Mesenchymal stem cell (in vitro differentiated cells and primary cell): ENCODE results near the gene ZNF718.
"Not testable (repeated sequence)": the region's sequence is repeated elsewhere in the genome, so short reads cannot be mapped to it uniquely, and the experiment has no call there.

Source experiments
- DNase-seq: peaks from one replicate; pipeline ENCODE4 v3.0.0-alpha.2; 2013
- H2AFZ ChIP-seq: one replicate; pipeline ENCODE4 v1.6.1; 2013; ENCODE audit warnings: low read depth, mild to moderate bottlenecking, control low read depth, inconsistent platforms, low read length, moderate library complexity
- H2AK5ac ChIP-seq: 2 replicates; pipeline ENCODE4 v1.6.1; 2013; ENCODE audit warnings: low read length, moderate library complexity, mild to moderate bottlenecking, inconsistent platforms; ENCODE audit not compliant: severe bottlenecking
- H2BK120ac ChIP-seq: one replicate; pipeline ENCODE4 v1.6.1; 2013; ENCODE audit warnings: low read depth, mild to moderate bottlenecking, inconsistent platforms, low read length, moderate library complexity
- H2BK12ac ChIP-seq, 2 experiments: one replicate each; pipeline ENCODE4 v1.6.1; 2013; ENCODE audit warnings: inconsistent platforms in 2 of 2, low read length in 2 of 2, mild to moderate bottlenecking in 2 of 2, moderate library complexity in 2 of 2, control low read depth in 1 of 2
- H2BK15ac ChIP-seq: one replicate; pipeline ENCODE4 v1.6.1; 2013; ENCODE audit warnings: mild to moderate bottlenecking, low read depth, inconsistent platforms; ENCODE audit not compliant: poor library complexity, severe bottlenecking
- H2BK5ac ChIP-seq: 2 replicates; pipeline ENCODE4 v1.6.1; 2013; ENCODE audit warnings: low read depth, mild to moderate bottlenecking, low read length, control low read depth, inconsistent platforms; ENCODE audit not compliant: poor library complexity, severe bottlenecking
- H3K14ac ChIP-seq, 2 experiments: one replicate each; pipeline ENCODE4 v1.6.1; 2013; ENCODE audit warnings: inconsistent platforms in 2 of 2, low read length in 2 of 2, control low read depth in 1 of 2, mild to moderate bottlenecking in 1 of 2, moderate library complexity in 1 of 2
- H3K18ac ChIP-seq, 2 experiments: one replicate each; pipeline ENCODE4 v1.6.1; 2013; ENCODE audit warnings: inconsistent platforms in 2 of 2, low read length in 2 of 2, control low read depth in 1 of 2, low read depth in 1 of 2, mild to moderate bottlenecking in 1 of 2
- H3K23ac ChIP-seq, 2 experiments: one replicate each; pipeline ENCODE4 v1.6.1; 2013; ENCODE audit warnings: inconsistent platforms in 2 of 2, low read length in 2 of 2, mild to moderate bottlenecking in 2 of 2, moderate library complexity in 2 of 2, control low read depth in 1 of 2
- H3K27ac ChIP-seq: 2 replicates; pipeline ENCODE4 v1.5.1; 2013; ENCODE audit warnings: mild to moderate bottlenecking, moderate library complexity, low read length, control low read depth, inconsistent platforms; ENCODE audit not compliant: poor library complexity, severe bottlenecking
- H3K27me3 ChIP-seq, 2 experiments: 2 replicates each; pipeline versions ENCODE4 v1.6.1 to v1.7.0; 2013; ENCODE audit warnings: low read length in 2 of 2, mild to moderate bottlenecking in 2 of 2, moderate library complexity in 2 of 2, control low read depth in 1 of 2, inconsistent platforms in 1 of 2; ENCODE audit not compliant: control insufficient read depth in 1 of 2, insufficient read depth in 1 of 2
- H3K36me3 ChIP-seq, 2 experiments: 2 replicates each; pipeline versions ENCODE4 v1.6.1 to v1.7.0; 2013; ENCODE audit warnings: low read length in 2 of 2, control low read depth in 1 of 2, inconsistent platforms in 1 of 2, low read depth in 1 of 2, mild to moderate bottlenecking in 1 of 2; ENCODE audit not compliant: insufficient read depth in 2 of 2, control insufficient read depth in 1 of 2
- H3K4ac ChIP-seq, 2 experiments: one replicate each; pipeline ENCODE4 v1.6.1; 2013; ENCODE audit warnings: inconsistent platforms in 2 of 2, low read length in 2 of 2, mild to moderate bottlenecking in 2 of 2, moderate library complexity in 2 of 2, control low read depth in 1 of 2, low read depth in 1 of 2
- H3K4me1 ChIP-seq: 2 replicates; pipeline ENCODE4 v1.6.1; 2013; ENCODE audit warnings: low read depth, low read length, control low read depth; ENCODE audit not compliant: control insufficient read depth, insufficient read depth
- H3K4me2 ChIP-seq: 2 replicates; pipeline ENCODE4 v1.6.1; 2013; ENCODE audit warnings: low read length, mild to moderate bottlenecking, inconsistent platforms; ENCODE audit not compliant: poor library complexity, severe bottlenecking
- H3K4me3 ChIP-seq, 2 experiments: 2 replicates each; pipeline versions ENCODE4 v1.5.1 to v1.7.0; 2013; ENCODE audit warnings: low read length in 2 of 2, mild to moderate bottlenecking in 2 of 2, control low read depth in 1 of 2, low read depth in 1 of 2; ENCODE audit not compliant: insufficient read depth in 1 of 2
- H3K79me1 ChIP-seq: replicated peaks from 2 replicates; pipeline ENCODE4 v1.6.1; 2013; ENCODE audit warnings: mild to moderate bottlenecking, control low read depth, low read length, inconsistent platforms; ENCODE audit not compliant: poor library complexity, severe bottlenecking
- H3K9ac ChIP-seq: 2 replicates; pipeline ENCODE4 v1.7.0; 2013; ENCODE audit warnings: mild to moderate bottlenecking, low read length, moderate library complexity
- H3K9me3 ChIP-seq: 2 replicates; pipeline ENCODE4 v1.7.0; 2013; ENCODE audit warnings: mild to moderate bottlenecking, low read length; ENCODE audit not compliant: control insufficient read depth
- H4K8ac ChIP-seq: one replicate; pipeline ENCODE4 v1.6.1; 2013; ENCODE audit warnings: inconsistent platforms, mild to moderate bottlenecking, low read length, moderate library complexity
- H4K91ac ChIP-seq: one replicate; pipeline ENCODE4 v1.6.1; 2013; ENCODE audit warnings: mild to moderate bottlenecking, low read length, inconsistent platforms
- WGBS: methylation state at CpG from one replicate; pipeline ENCODE4 v1.1.7; 2013; ENCODE audit warnings: mixed read lengths; 5-methylcytosine and 5-hydroxymethylcytosine counted together

Gene ZNF718

DNA sequence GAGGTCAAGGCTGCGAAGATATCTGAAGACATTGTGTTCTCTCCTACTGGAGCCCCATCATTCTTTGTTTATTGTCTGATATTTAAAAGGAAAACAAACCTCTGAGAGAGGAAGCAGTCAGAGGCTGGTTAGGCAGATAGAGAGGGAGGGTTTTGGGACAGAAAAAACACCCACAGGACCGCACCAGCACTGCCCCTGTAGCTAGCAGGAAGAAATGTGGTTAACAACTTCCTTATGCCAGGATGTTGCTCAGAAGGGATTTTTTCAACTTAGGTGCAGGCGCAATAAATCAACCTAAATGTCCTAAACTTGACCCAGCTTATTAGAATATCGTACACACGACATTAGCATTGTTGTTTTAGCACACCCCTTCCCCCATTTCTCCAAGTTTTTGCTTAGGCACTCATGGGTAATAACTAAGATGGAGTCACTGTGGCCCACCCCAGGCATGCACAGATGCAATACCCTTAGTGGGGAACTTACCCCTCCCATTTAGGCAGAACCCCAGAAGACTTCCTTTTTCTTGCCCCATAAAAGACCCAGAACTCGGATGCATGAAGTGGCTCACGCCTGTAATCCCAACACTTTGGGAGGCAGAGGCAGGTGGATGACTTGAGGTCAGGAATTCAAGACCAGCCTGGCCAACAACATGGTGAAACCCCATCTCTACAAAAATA is 2.8 kb upstream of the ZNF718 start:
- peaks cover 50% of the 10 kb centered on the region for H3K9me3 ChIP-seq
- no peaks in the 10 kb centered on the region for H3K27me3 ChIP-seq
- no peak overlapping the region for H3K23ac ChIP-seq
- no peak overlapping the region for H3K4ac ChIP-seq
- no peak overlapping the region for H3K9ac ChIP-seq
- no peak overlapping the region for H3K4me2 ChIP-seq
- peaks cover 4% of the 10 kb centered on the region for H3K4me1 ChIP-seq
- no peaks in the 10 kb centered on the region for H3K79me1 ChIP-seq
- no peak overlapping the region for H4K91ac ChIP-seq
- no peak overlapping the region for H2AK5ac ChIP-seq
- no peak overlapping the region for H3K18ac ChIP-seq
- no peak overlapping the region for H2BK5ac ChIP-seq
- no peak overlapping the region for H3K4me3 ChIP-seq
- H2BK15ac ChIP-seq, result no peak overlapping the region
- H4K8ac ChIP-seq, result no peak overlapping the region
- H3K14ac ChIP-seq, result no peak overlapping the region
- H2BK120ac ChIP-seq, result no peak overlapping the region
- H3K36me3 ChIP-seq, result peaks cover 0 to 1% of the 10 kb centered on the region in 2 experiments
- H2BK12ac ChIP-seq, result no peak overlapping the region
- 91% methylated on average over 4 of the region's 7 CpGs for WGBS
- no peak for DNase-seq
- H3K27ac ChIP-seq, result no peak overlapping the region
- no peak overlapping the region for H2AFZ ChIP-seq

DNA sequence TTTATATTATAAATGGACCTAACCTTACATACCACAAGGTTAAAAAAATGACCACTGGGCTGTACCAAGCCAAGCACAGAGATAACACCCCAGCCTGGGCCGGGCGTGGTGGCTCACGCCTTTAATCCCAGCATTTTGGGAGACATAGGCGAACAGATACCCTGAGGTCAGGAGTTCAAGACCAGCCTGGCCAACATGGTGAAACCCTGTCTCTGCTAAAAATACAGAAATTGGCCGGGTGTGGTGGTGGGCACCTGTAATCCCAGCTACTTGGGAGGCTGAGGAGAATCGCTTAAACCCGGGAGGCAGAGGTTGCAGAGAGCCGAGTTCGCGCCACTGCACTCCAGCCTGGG is 403 bp upstream of the ZNF718 start:
- not testable (repeated sequence) for H3K14ac ChIP-seq, H3K27me3 ChIP-seq, H3K4ac ChIP-seq, H2BK15ac ChIP-seq, H3K79me1 ChIP-seq, H3K4me1 ChIP-seq, DNase-seq, H3K23ac ChIP-seq, H2BK5ac ChIP-seq, H3K18ac ChIP-seq, H2BK120ac ChIP-seq, H2AK5ac ChIP-seq, H4K91ac ChIP-seq, H2BK12ac ChIP-seq
- Histone ChIP-seq H4K8ac (peak overlapping the region; percentile 84), H2AFZ (peak overlapping the region; percentile 67), H3K9ac (peak overlapping the region; percentile 96), H3K4me3 (peak overlapping the region in 1 of 2 experiments; percentile 97), H3K9me3 (peaks cover 51% of the 10 kb centered on the region), H3K4me2 (peak overlapping the region; percentile 71), H3K36me3 (peaks cover 15 to 25% of the 10 kb centered on the region in 2 experiments), H3K27ac (peak overlapping the region; percentile 18)
- 53% methylated on average over 10 of the region's 10 CpGs for WGBS

DNA sequence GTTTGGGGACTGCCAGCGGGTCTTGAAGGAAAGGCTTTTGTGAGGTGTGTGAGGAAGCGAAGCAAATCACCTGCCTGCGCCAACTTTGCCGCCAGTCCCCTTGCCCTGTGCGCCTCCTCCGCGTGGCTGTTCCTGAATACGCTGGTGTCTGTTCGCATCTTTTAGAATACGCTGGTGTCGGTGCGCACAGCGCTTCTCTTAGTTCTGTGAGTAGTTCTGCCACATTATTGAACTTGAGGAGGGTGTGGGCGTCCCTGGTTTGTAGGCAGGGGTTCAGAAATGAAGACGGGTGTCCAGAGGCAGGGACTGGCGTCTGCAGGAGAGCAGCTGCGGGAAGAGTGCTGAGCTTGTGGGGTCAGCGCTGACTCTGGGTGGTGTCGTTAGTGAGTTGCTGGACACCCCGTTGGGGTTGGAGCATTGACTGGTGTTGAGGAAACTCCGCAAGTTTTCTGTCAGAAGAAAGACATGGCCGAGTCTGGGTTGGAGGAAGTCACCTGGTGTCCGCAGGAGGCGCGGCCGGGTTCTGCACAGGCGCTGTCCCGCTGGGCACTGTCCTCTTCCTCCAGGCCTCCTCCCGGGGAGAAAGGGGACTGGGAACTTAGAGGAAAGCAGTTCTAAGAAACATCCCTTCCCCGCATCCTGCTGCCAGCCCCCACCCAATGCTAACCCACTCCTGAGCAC is 930 bp downstream of the ZNF718 start:
- H3K23ac ChIP-seq, result no peak overlapping the region
- H2AFZ ChIP-seq, result peak overlapping the region; percentile 99
- H3K27ac ChIP-seq, result peak overlapping the region; percentile 76
- no peak overlapping the region for H2BK15ac ChIP-seq
- peaks cover 52% of the 10 kb centered on the region for H3K9me3 ChIP-seq
- no peak overlapping the region for H2AK5ac ChIP-seq
- peak overlapping the region; percentile 78 for H3K4me2 ChIP-seq
- H4K8ac ChIP-seq, result peak overlapping the region; percentile 77
- peaks cover 5% of the 10 kb centered on the region for H3K79me1 ChIP-seq
- no peak overlapping the region for H2BK12ac ChIP-seq
- peaks cover 18 to 38% of the 10 kb centered on the region in 2 experiments for H3K36me3 ChIP-seq
- peaks cover 4% of the 10 kb centered on the region for H3K4me1 ChIP-seq
- H4K91ac ChIP-seq, result peak overlapping the region; percentile 46
- H3K4me3 ChIP-seq, result peak overlapping the region; percentile 97 to 99
- peak overlapping the region; percentile 96 for H3K9ac ChIP-seq
- H3K27me3 ChIP-seq, result no peaks in the 10 kb centered on the region
- peak; percentile 67 for DNase-seq
- H2BK5ac ChIP-seq, result no peak overlapping the region
- peak overlapping the region in 1 of 2 experiments; percentile 54 for H3K18ac ChIP-seq
- H3K14ac ChIP-seq, result no peak overlapping the region
- WGBS, result under 1% methylated on average over 30 of the region's 30 CpGs
- peak overlapping the region in 1 of 2 experiments; percentile 35 for H3K4ac ChIP-seq
- H2BK120ac ChIP-seq, result no peak overlapping the region

DNA sequence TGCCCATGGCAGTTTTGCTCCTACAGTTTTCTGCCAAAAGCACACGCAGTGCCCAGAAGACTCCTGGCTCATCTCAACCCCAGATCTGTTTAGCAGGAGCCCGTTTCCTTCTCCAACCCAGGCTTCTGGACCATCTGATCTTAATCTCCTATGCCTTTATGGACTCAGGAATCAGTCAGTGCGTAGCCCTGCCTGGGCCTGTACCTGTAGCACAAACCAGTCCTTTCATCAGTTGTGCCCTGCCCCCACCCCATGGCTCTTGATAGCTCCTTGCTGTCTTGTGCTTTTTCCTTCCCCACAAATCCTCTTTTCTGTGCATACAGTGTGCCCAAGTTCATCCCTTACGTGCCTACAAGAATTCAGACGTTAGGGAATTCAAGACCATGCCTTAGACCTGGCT is 1.5 kb downstream of the ZNF718 start:
- peaks cover 57% of the 10 kb centered on the region for H3K9me3 ChIP-seq
- peak overlapping the region; percentile 77 for H4K8ac ChIP-seq
- no peak overlapping the region for H2BK12ac ChIP-seq
- no peak overlapping the region for H2AK5ac ChIP-seq
- H4K91ac ChIP-seq, result peak overlapping the region; percentile 46
- H2BK15ac ChIP-seq, result no peak overlapping the region
- no peak overlapping the region for H2BK120ac ChIP-seq
- no peaks in the 10 kb centered on the region for H3K27me3 ChIP-seq
- H2AFZ ChIP-seq, result no peak overlapping the region
- H2BK5ac ChIP-seq, result no peak overlapping the region
- 70% methylated on average over 5 of the region's 5 CpGs for WGBS
- H3K79me1 ChIP-seq, result peaks cover 6% of the 10 kb centered on the region
- H3K4me3 ChIP-seq, result peak overlapping the region; percentile 97 to 99
- no peak overlapping the region for H3K4ac ChIP-seq
- H3K18ac ChIP-seq, result peak overlapping the region in 1 of 2 experiments; percentile 54
- no peak overlapping the region for H3K14ac ChIP-seq
- H3K36me3 ChIP-seq, result peaks cover 18 to 41% of the 10 kb centered on the region in 2 experiments
- peak overlapping the region; percentile 45 for H3K27ac ChIP-seq
- peak overlapping the region; percentile 78 for H3K4me2 ChIP-seq
- H3K23ac ChIP-seq, result no peak overlapping the region
- DNase-seq, result peak; percentile 1
- H3K4me1 ChIP-seq, result peaks cover 4% of the 10 kb centered on the region
- peak overlapping the region; percentile 96 for H3K9ac ChIP-seq
